Measurements from ENCODE around the gene COX6B1. TPM values are rescaled to one million over a fixed set of nuclear protein-coding genes. Genes with fewer than 3 reads are reported as not detected.

COX6B1 gene
- total RNA-seq, 1 experiment from 2014 or later: 847 TPM

Other genes with a start within 250 kb of the COX6B1 start
- gene FFAR2, start 200.1 kb upstream of the COX6B1 start, total RNA-seq (2014; rRNA removed; shearing (Covaris generic)): 0.08 and 0.33 TPM in 2 replicates
- not detected in 2 replicates for gene KRTDAP, start 157.9 kb upstream of the COX6B1 start, total RNA-seq (2014; rRNA removed; shearing (Covaris generic))
- 7.0 and 8.6 TPM in 2 replicates for gene DMKN, start 134.7 kb upstream of the COX6B1 start, total RNA-seq (2014; rRNA removed; shearing (Covaris generic))
- not detected in 2 replicates for gene SBSN, start 120.0 kb upstream of the COX6B1 start, total RNA-seq (2014; rRNA removed; shearing (Covaris generic))
- gene GAPDHS, start 114.9 kb upstream of the COX6B1 start, total RNA-seq (2014; rRNA removed; shearing (Covaris generic)): not detected in 2 replicates
- 184 and 206 TPM in 2 replicates for gene TMEM147, start 102.7 kb upstream of the COX6B1 start, total RNA-seq (2014; rRNA removed; shearing (Covaris generic))
- gene ATP4A, start 84.7 kb upstream of the COX6B1 start, total RNA-seq (2014; rRNA removed; shearing (Covaris generic)): 0.13 TPM in 1 of 2 replicates, not detected in the other
- gene PMIS2, start 62.1 kb upstream of the COX6B1 start, total RNA-seq (2014; rRNA removed; shearing (Covaris generic)): not detected in 2 replicates
- gene HAUS5, start 35.6 kb upstream of the COX6B1 start, total RNA-seq (2014; rRNA removed; shearing (Covaris generic)): 71.8 and 75.9 TPM in 2 replicates
- 218 and 225 TPM in 2 replicates for gene RBM42, start 19.3 kb upstream of the COX6B1 start, total RNA-seq (2014; rRNA removed; shearing (Covaris generic))
- gene ETV2, start 6.6 kb upstream of the COX6B1 start, total RNA-seq (2014; rRNA removed; shearing (Covaris generic)): 2.0 and 3.5 TPM in 2 replicates
- gene UPK1A, start 18.2 kb downstream of the COX6B1 start, total RNA-seq (2014; rRNA removed; shearing (Covaris generic)): not detected in 2 replicates
- not detected in 2 replicates for gene ZBTB32, start 56.2 kb downstream of the COX6B1 start, total RNA-seq (2014; rRNA removed; shearing (Covaris generic))
- gene KMT2B, start 69.7 kb downstream of the COX6B1 start, total RNA-seq (2014; rRNA removed; shearing (Covaris generic)): 29.3 and 30.9 TPM in 2 replicates
- gene IGFLR1, start 94.1 kb downstream of the COX6B1 start, total RNA-seq (2014; rRNA removed; shearing (Covaris generic)): 10.0 and 13.4 TPM in 2 replicates
- gene U2AF1L4, start 97.1 kb downstream of the COX6B1 start, total RNA-seq (2014; rRNA removed; shearing (Covaris generic)): 20.0 and 20.9 TPM in 2 replicates
- gene PSENEN, start 97.3 kb downstream of the COX6B1 start, total RNA-seq (2014; rRNA removed; shearing (Covaris generic)): 76.2 and 77.0 TPM in 2 replicates
- 13.8 and 15.5 TPM in 2 replicates for gene LIN37, start 100.3 kb downstream of the COX6B1 start, total RNA-seq (2014; rRNA removed; shearing (Covaris generic))
- gene HSPB6, start 108.7 kb downstream of the COX6B1 start, total RNA-seq (2014; rRNA removed; shearing (Covaris generic)): not detected in 2 replicates
- 17.2 and 21.3 TPM in 2 replicates for gene PROSER3, start 109.9 kb downstream of the COX6B1 start, total RNA-seq (2014; rRNA removed; shearing (Covaris generic))
- gene ARHGAP33, start 127.2 kb downstream of the COX6B1 start, total RNA-seq (2014; rRNA removed; shearing (Covaris generic)): 4.0 and 57.4 TPM in 2 replicates
- gene PRODH2, start 164.5 kb downstream of the COX6B1 start, total RNA-seq (2014; rRNA removed; shearing (Covaris generic)): not detected in 2 replicates
- gene NPHS1, start 204.2 kb downstream of the COX6B1 start, total RNA-seq (2014; rRNA removed; shearing (Covaris generic)): not detected in 2 replicates
- not detected in 2 replicates for gene KIRREL2, start 208.6 kb downstream of the COX6B1 start, total RNA-seq (2014; rRNA removed; shearing (Covaris generic))
- 7.0 and 12.6 TPM in 2 replicates for gene APLP1, start 220.3 kb downstream of the COX6B1 start, total RNA-seq (2014; rRNA removed; shearing (Covaris generic))